GM12878 (cell line): ENCODE data around the gene CFAP57. TPM values are rescaled to one million over a fixed set of nuclear protein-coding genes. Genes with fewer than 3 reads are reported as not detected.

Experiments
- ATAC-seq: fragments of 200-7000 bp; cut with Tn5 transposase; 3 replicates; pipeline ENCODE4 v1.9.1; 2020; ENCODE audit warnings: mild to moderate bottlenecking, moderate library complexity
- BruUV-seq: library from RNA; stranded (reverse); fragments of 400-500 nt; replicated peaks from 2 replicates; lab custom pipeline; 2021; lab: Mats Ljungman, UMichigan
- CTCF ChIA-PET: fragments of 300-600 bp; sonication (Branson Sonifier 250); formaldehyde crosslinking; extraction: SDS; loops from one replicate; lab custom pipeline; 2021; ENCODE audit warnings: inconsistent platforms; lab: Yijun Ruan, JAX
- POLR2A ChIA-PET: fragments of 350-600 bp; formaldehyde crosslinking; extraction: SDS; loops from one replicate; lab custom pipeline; 2021; ENCODE audit warnings: inconsistent platforms; lab: Charles Lee
- RAD21 ChIA-PET: fragments of 300-600 bp; sonication (Branson Sonifier 250); formaldehyde crosslinking; loops from one replicate; lab custom pipeline; 2023; ENCODE audit warnings: antibody characterized with exemption; ENCODE audit not compliant: unreplicated experiment; lab: Charles Lee
- SMC1A ChIA-PET: fragments of 300-600 bp; sonication (Branson Sonifier 250); formaldehyde crosslinking; loops from one replicate; lab custom pipeline; 2023; ENCODE audit not compliant: unreplicated experiment, uncharacterized antibody; lab: Charles Lee
- DNase-seq: peaks from one replicate; pipeline ENCODE4 v3.0.0-alpha.2; 2011; ENCODE audit warnings: low read depth, low spot score
- FAIRE-seq: peaks from 3 replicates; lab custom pipeline; 2011; peaks lifted over from hg19 to GRCh38; lab: Jason Lieb, UNC
- H2AFZ ChIP-seq: 2 replicates; pipeline ENCODE4 v1.6.0; 2011; ENCODE audit warnings: low read depth, low read length, control low read depth; ENCODE audit not compliant: control insufficient read depth
- H3K27ac ChIP-seq: 2 replicates; pipeline ENCODE4 v1.5.1; 2011; ENCODE audit warnings: control low read depth; ENCODE audit not compliant: control insufficient read depth, insufficient read depth
- H3K27me3 ChIP-seq, 2 experiments: replicated peaks in 1 of 2; 2 replicates each; pipeline versions ENCODE4 v1.6.0 to v1.6.1; 2011; ENCODE audit warnings: low read length in 1 of 2; ENCODE audit not compliant: control insufficient read depth in 2 of 2, insufficient read depth in 2 of 2
- H3K36me3 ChIP-seq, 2 experiments: 2 replicates each; pipeline ENCODE4 v1.5.1; 2011; ENCODE audit warnings: low read length in 1 of 2; ENCODE audit not compliant: control insufficient read depth in 2 of 2, insufficient read depth in 2 of 2
- H3K4me1 ChIP-seq: 2 replicates; pipeline ENCODE4 v1.6.1; 2011; ENCODE audit warnings: mild to moderate bottlenecking, low read length, moderate library complexity, mixed read lengths; ENCODE audit not compliant: control insufficient read depth, insufficient read depth
- H3K4me2 ChIP-seq: 2 replicates; pipeline ENCODE4 v1.6.0; 2011; ENCODE audit warnings: control low read depth; ENCODE audit not compliant: control insufficient read depth, insufficient read depth
- H3K4me3 ChIP-seq: fragments of 200-600 bp; sonication (generic); 2 replicates; pipeline ENCODE4 v1.5.1; 2016
- H3K79me2 ChIP-seq: 2 replicates; pipeline ENCODE4 v1.6.0; 2011; ENCODE audit warnings: low read length; ENCODE audit not compliant: control insufficient read depth, insufficient read depth
- H3K9ac ChIP-seq: 2 replicates; pipeline ENCODE4 v1.8.0; 2011; ENCODE audit warnings: low read length, control low read depth, mixed read lengths; ENCODE audit not compliant: control insufficient read depth, insufficient read depth
- H3K9me3 ChIP-seq: replicated peaks from 3 replicates; pipeline ENCODE4 v1.5.1; 2011; ENCODE audit warnings: mild to moderate bottlenecking, low read length; ENCODE audit not compliant: control insufficient read depth, insufficient read depth
- H4K20me1 ChIP-seq: 2 replicates; pipeline ENCODE4 v1.6.0; 2011; ENCODE audit not compliant: control insufficient read depth, insufficient read depth
- ATF3 ChIP-seq: IDR thresholded peaks from 2 replicates; pipeline ENCODE4 v1.6.1; 2011; ENCODE audit warnings: low read depth, mild to moderate bottlenecking, low read length, moderate library complexity, borderline replicate concordance; ENCODE audit errors: extremely low read depth
- BCL3 ChIP-seq: IDR thresholded peaks from 2 replicates; pipeline ENCODE4 v1.6.1; 2011; ENCODE audit warnings: borderline replicate concordance, low read depth, mild to moderate bottlenecking, moderate library complexity, low read length; ENCODE audit not compliant: insufficient read depth, poor library complexity, severe bottlenecking
- CBX3 ChIP-seq: fragments of 200-600 bp; sonication (generic); IDR thresholded peaks from 2 replicates; pipeline ENCODE4 v1.6.1; 2016; ENCODE audit warnings: low read depth, borderline replicate concordance
- CBX5 ChIP-seq: sonication (generic); IDR thresholded peaks from 2 replicates; pipeline ENCODE4 v1.6.1; 2016; ENCODE audit warnings: low read depth, moderate library complexity, mild to moderate bottlenecking, inconsistent platforms
- DPF2 ChIP-seq: fragments of 450-650 bp; IDR thresholded peaks from 2 replicates; pipeline ENCODE4 v1.6.1; 2017; ENCODE audit warnings: mild to moderate bottlenecking
- HCFC1 ChIP-seq: fragments of 150-350 bp; IDR thresholded peaks from 2 replicates; pipeline ENCODE4 v1.6.1; 2014; ENCODE audit warnings: low read length
- HDAC2 ChIP-seq: fragments of 200-600 bp; sonication (generic); IDR thresholded peaks from 2 replicates; pipeline ENCODE4 v1.6.1; 2017
- IKZF2 ChIP-seq, 2 experiments: fragments of 450-650 bp; IDR thresholded peaks; 2 replicates each; pipeline ENCODE4 v1.6.1; 2017; ENCODE audit warnings: mild to moderate bottlenecking in 2 of 2, moderate library complexity in 2 of 2
- KDM1A ChIP-seq: fragments of 200-600 bp; sonication (generic); IDR thresholded peaks from 2 replicates; pipeline ENCODE4 v1.6.1; 2016; ENCODE audit warnings: borderline replicate concordance
- NFIC ChIP-seq: IDR thresholded peaks from 2 replicates; pipeline ENCODE4 v1.6.1; 2012; ENCODE audit warnings: low read depth, mild to moderate bottlenecking, inconsistent platforms, low read length, moderate library complexity
- NFYA ChIP-seq: IDR thresholded peaks from 2 replicates; pipeline ENCODE4 v1.6.1; 2011; ENCODE audit warnings: low read depth, mild to moderate bottlenecking, low read length, improper control_type of control experiment, borderline replicate concordance
- NR2C1 ChIP-seq: fragments of 450-650 bp; IDR thresholded peaks from 2 replicates; pipeline ENCODE4 v1.6.1; 2017; ENCODE audit warnings: antibody characterized with exemption, mild to moderate bottlenecking, moderate library complexity
- STAT3 ChIP-seq: IDR thresholded peaks from 2 replicates; pipeline ENCODE4 v1.6.1; 2011; ENCODE audit warnings: low read depth, low read length, improper control_type of control experiment
- TAF1 ChIP-seq: IDR thresholded peaks from 2 replicates; pipeline ENCODE4 v1.6.1; 2011; ENCODE audit warnings: mild to moderate bottlenecking, low read depth, low read length, borderline replicate concordance
- TARDBP ChIP-seq: IDR thresholded peaks from 2 replicates; pipeline ENCODE4 v1.6.1; 2016; ENCODE audit warnings: borderline replicate concordance
- TBL1XR1 ChIP-seq: IDR thresholded peaks from 2 replicates; pipeline ENCODE4 v1.6.1; 2012; ENCODE audit warnings: low read depth, low read length, improper control_type of control experiment
- ZBED1 ChIP-seq: IDR thresholded peaks from 2 replicates; pipeline ENCODE4 v1.6.1; 2016; ENCODE audit warnings: borderline replicate concordance
- ZBTB33 ChIP-seq: fragments of 450-650 bp; IDR thresholded peaks from 2 replicates; pipeline ENCODE4 v1.6.1; 2017; ENCODE audit warnings: mild to moderate bottlenecking
- WGBS: methylation state at CpG from one replicate; pipeline ENCODE4 v1.1.6; 2016; ENCODE audit warnings: low lambda C conversion rate; ENCODE audit not compliant: insufficient replicate concordance, insufficient coverage; ENCODE audit errors: missing lambda C conversion rate; 5-methylcytosine and 5-hydroxymethylcytosine counted together
- in situ Hi-C: fragments of 300-500 bp; cut with MboI; formaldehyde crosslinking; loops from 9 replicates; pipeline ENCODE4 v1.14.3; 2018; ENCODE audit warnings: mixed read lengths
- intact Hi-C: fragments of 100-400 bp; cut with micrococcal nuclease; formaldehyde crosslinking; loops from one replicate; pipeline ENCODE4 v1.14.2; 2022; ENCODE audit not compliant: unreplicated experiment
- polyA plus RNA-seq, 11 experiments: library from polyadenylated mRNA; depleted of rRNA in 4 of 11; unstranded in 6 of 11; stranded (reverse) in 5 of 11; fragments of >200 nt; fragmentation: Nextera tagmentation in 4 of 11; fragmentation: Illumina TruSeq in 1 of 11; extraction: Ambion mirVana in 4 of 11; extraction: Trizol in 1 of 11; gene quantifications; 1 replicate in 1 of 11; 2 replicates in 10 of 11; pipeline versions ENCODE4 v1.2.1 to v1.2.3, GENCODE V29; 2011 to 2016; ENCODE audit warnings: inconsistent platforms in 2 of 11, missing spikeins in 2 of 11, low read depth in 1 of 11
- total RNA-seq, 4 experiments: library from RNA; depleted of rRNA in 3 of 4; stranded (reverse); fragments of >200 nt in 3 of 4; fragmentation: Illumina TruSeq in 1 of 4; extraction: Trizol in 1 of 4; gene quantifications; 2 replicates each; pipeline versions ENCODE4 v1.2.1 to v1.2.3, GENCODE V29; 2013 to 2021

The CFAP57 gene
- total and polyA plus RNA-seq, 10 of the 15 experiments (the other 5 are each of a cell fraction or from before 2014, with no cell fraction given) = 0.45 to 4.8 (median 1.3) TPM

GRCh38 chr1:43235040-43235439 lies 62.9 kb downstream of the CFAP57 start:
- SMC1A ChIA-PET = no interaction called here

More at GRCh38 chr1:43235040-43235439, 62.9 kb downstream of the CFAP57 start:
- ChIA-PET CTCF (interaction anchor here (0.6 to 1.0 kb wide), 2 partner anchors 178 to 267 kb away, joined by 3 read pairs; no protein-coding TSS in a partner anchor), RAD21 (interaction anchor here (0.8 kb wide), 1 partner anchor 123 kb away, joined by 3 read pairs; no protein-coding TSS in a partner anchor), POLR2A (no interaction called here)
- FAIRE-seq (no peak), ATAC-seq (no peak), DNase-seq (no peak)
- Histone ChIP-seq H3K4me3 (no peak overlapping the region), H4K20me1 (no peaks in the 10 kb centered on the region), H3K9me3 (no peaks in the 10 kb centered on the region), H3K36me3 (peaks cover 2 to 3% of the 10 kb centered on the region in 2 experiments; a peak in 2 of 4 replicates), H3K4me2 (no peak overlapping the region), H3K27me3 (no peaks in the 10 kb centered on the region), H3K79me2 (no peaks in the 10 kb centered on the region), H2AFZ (no peak overlapping the region), H3K4me1 (peaks cover 19% of the 10 kb centered on the region), H3K9ac (no peak overlapping the region), H3K27ac (no peak overlapping the region)
- no peak for TF ChIP-seq DPF2
- no peak for TF ChIP-seq BCL3
- no peak for TF ChIP-seq TARDBP
- no peak for TF ChIP-seq TAF1
- no peak for TF ChIP-seq CBX3
- no peak for TF ChIP-seq KDM1A
- TF ChIP-seq ATF3 = no peak
- no peak for TF ChIP-seq HCFC1
- TF ChIP-seq STAT3 = no peak
- no peak for TF ChIP-seq IKZF2 (IDR thresholded peaks at IDR 0.05)
- no peak for TF ChIP-seq ZBTB33
- TF ChIP-seq TBL1XR1 = no peak
- no peak for TF ChIP-seq ZBED1
- no peak for TF ChIP-seq CBX5
- no peak for TF ChIP-seq HDAC2
- no peak for TF ChIP-seq NR2C1
- TF ChIP-seq NFIC = no peak
- no peak for TF ChIP-seq NFYA
- intact Hi-C loops (loop anchor here (5.0 kb wide), 1 partner anchor 527 kb away; no protein-coding TSS in a partner anchor), in situ Hi-C loops (no loop called here)
- WGBS = 84% methylated on average over 8 of the region's 8 CpGs
- no TSS peak for BruUV-seq
